ENCODE measurements around the gene CAND1.

DNA sequence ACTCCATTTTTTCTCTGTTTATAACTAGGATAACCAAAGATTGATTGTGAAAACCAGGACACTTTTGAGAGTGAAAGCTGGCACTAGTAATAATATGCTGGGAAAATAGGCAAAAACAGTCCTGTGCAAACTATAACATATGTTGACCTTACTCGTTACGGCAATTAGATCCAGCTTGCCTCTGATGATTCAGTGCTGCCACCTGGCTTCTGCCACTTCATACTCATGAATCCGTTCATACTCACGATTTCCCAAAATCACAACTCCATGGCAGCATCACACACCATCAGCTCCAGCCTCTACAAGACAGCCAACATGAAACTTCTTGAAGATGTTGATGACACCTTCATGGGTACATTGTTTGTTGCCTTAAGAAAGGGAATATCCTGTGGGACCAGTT lies 49.1 kb upstream of the CAND1 start:
- TF ChIP-seq FOXA1 (IDR thresholded peaks at IDR 0.05) (no peak), ELF4 (IDR thresholded peaks at IDR 0.05) (no peak), NFRKB (IDR thresholded peaks at IDR 0.05) (no peak), TARDBP (IDR thresholded peaks at IDR 0.05) (no peak), SP1 (IDR thresholded peaks at IDR 0.05) (no peak), FOXM1 (IDR thresholded peaks at IDR 0.05; ENCODE audit: borderline replicate concordance) (no peak), SUZ12 (IDR thresholded peaks at IDR 0.05) (no peak), L3MBTL2 (conservative IDR thresholded peaks at IDR 0.05) (no peak), CTBP1 (IDR thresholded peaks at IDR 0.05; ENCODE audit: borderline replicate concordance) (no peak), BHLHE40 (IDR thresholded peaks at IDR 0.05; ENCODE audit: borderline replicate concordance) (no peak)
- TF ChIP-seq, protein P1, sequence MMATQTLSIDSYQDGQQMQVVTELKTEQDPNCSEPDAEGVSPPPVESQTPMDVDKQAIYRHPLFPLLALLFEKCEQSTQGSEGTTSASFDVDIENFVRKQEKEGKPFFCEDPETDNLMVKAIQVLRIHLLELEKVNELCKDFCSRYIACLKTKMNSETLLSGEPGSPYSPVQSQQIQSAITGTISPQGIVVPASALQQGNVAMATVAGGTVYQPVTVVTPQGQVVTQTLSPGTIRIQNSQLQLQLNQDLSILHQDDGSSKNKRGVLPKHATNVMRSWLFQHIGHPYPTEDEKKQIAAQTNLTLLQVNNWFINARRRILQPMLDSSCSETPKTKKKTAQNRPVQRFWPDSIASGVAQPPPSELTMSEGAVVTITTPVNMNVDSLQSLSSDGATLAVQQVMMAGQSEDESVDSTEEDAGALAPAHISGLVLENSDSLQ (IDR thresholded peaks at IDR 0.05), result no peak
